ENCODE measurements around the gene ZNF488. TPM values are rescaled to one million over a fixed set of nuclear protein-coding genes. Genes with fewer than 3 reads are reported as not detected.

The ZNF488 gene
- total RNA-seq, 1 donor from 2014 or later = not detected

DNA sequence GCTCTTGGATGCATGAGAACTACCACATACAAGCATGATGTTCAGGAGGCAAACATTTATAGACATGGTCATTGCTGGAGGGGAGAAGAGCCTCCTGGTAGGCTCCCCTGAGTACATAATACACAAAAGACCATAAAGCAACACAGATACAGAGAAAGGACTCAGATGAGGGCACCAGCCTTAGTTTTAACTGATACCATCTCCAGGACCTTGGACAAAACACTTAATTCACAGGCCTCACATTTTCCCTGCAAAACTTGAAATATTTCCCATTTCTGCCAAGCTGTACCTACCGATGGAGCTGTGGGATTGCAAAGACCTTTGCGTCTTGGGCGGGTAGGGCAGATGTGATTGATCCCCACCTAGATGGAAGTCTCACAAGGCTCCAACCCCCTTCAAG is 16.7 kb upstream of the ZNF488 start:
- ChIA-PET POLR2A (no interaction called here), CTCF (no interaction called here)
- Mint-ChIP-seq H3K27me3 (peaks cover 25% of the 10 kb centered on the region), H3K27ac (no peak overlapping the region), H3K9me3 (no peaks in the 10 kb centered on the region), H3K4me3 (no peak overlapping the region), H3K36me3 (ENCODE audit: low read depth) (no peaks in the 10 kb centered on the region), H3K4me1 (no peaks in the 10 kb centered on the region)
- intact Hi-C loops (cut with micrococcal nuclease) = no loop called here
- ATAC-seq (ENCODE audit: low read depth) (no peak), DNase-seq (no peak)
- TF ChIP-seq, protein P1, sequence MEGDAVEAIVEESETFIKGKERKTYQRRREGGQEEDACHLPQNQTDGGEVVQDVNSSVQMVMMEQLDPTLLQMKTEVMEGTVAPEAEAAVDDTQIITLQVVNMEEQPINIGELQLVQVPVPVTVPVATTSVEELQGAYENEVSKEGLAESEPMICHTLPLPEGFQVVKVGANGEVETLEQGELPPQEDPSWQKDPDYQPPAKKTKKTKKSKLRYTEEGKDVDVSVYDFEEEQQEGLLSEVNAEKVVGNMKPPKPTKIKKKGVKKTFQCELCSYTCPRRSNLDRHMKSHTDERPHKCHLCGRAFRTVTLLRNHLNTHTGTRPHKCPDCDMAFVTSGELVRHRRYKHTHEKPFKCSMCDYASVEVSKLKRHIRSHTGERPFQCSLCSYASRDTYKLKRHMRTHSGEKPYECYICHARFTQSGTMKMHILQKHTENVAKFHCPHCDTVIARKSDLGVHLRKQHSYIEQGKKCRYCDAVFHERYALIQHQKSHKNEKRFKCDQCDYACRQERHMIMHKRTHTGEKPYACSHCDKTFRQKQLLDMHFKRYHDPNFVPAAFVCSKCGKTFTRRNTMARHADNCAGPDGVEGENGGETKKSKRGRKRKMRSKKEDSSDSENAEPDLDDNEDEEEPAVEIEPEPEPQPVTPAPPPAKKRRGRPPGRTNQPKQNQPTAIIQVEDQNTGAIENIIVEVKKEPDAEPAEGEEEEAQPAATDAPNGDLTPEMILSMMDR (IDR thresholded peaks at IDR 0.05) = no peak

DNA sequence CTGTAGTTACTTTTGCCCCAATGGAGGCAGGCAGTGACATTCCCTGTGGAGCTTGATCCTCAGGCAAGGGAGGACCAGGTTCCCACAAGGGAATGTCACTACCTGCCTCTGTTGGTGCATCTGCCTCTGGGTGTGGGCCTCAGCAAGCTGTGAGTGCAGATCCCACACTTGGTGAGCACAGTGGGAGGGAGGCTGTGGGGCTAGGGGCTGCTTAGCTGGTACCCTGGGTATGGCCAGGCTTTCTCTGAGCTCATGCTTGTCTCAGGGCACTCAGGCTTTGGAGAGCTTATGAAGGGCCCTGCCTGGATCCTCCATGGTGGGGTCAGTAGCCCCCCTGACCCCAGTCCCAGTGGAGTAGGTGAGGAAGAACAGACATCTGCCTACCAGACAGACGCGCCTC is 16.2 kb upstream of the ZNF488 start:
- ATAC-seq (ENCODE audit: low read depth) = no peak
- Mint-ChIP-seq H3K4me1 (no peaks in the 10 kb centered on the region), H3K27me3 (peaks cover 27% of the 10 kb centered on the region), H3K36me3 (ENCODE audit: low read depth) (no peaks in the 10 kb centered on the region), H3K9me3 (no peaks in the 10 kb centered on the region), H3K27ac (no peak overlapping the region), H3K4me3 (no peak overlapping the region)
- TF ChIP-seq, protein P1 (IDR thresholded peaks at IDR 0.05) = no peak
- CTCF ChIA-PET = no interaction called here
- no peak for DNase-seq
- POLR2A ChIA-PET = no interaction called here
- intact Hi-C loops (cut with micrococcal nuclease) = no loop called here

DNA sequence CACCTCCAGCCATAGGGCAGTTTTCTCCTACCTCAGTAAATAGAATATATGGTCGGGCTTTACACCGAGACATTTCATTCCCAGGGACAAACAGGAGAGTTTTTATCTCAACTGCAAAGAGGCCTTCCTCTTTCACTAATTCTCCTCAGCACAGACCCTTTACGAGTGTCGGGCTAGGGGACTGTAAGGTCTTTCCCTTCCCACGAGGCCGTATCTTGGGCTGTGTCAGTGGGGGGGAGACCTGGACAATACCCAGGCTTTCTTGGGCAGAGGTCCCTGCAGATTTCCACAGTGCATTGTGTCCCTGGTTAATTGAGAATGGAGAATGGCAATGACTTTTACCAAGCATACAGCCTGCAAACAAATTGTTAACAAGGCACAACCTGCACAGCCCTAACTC is 13.2 kb upstream of the ZNF488 start:
- intact Hi-C loops (cut with micrococcal nuclease) = no loop called here
- no peaks in the 10 kb centered on the region for H3K9me3 Mint-ChIP-seq
- DNase-seq = no peak
- CTCF ChIA-PET = no interaction called here
- no peaks in the 10 kb centered on the region for H3K4me1 Mint-ChIP-seq
- no peak overlapping the region for H3K27ac Mint-ChIP-seq
- no peaks in the 10 kb centered on the region for H3K36me3 Mint-ChIP-seq (ENCODE audit: low read depth)
- ATAC-seq (ENCODE audit: low read depth) = no peak
- peaks cover 41% of the 10 kb centered on the region for H3K27me3 Mint-ChIP-seq
- POLR2A ChIA-PET = no interaction called here
- H3K4me3 Mint-ChIP-seq = no peak overlapping the region
- TF ChIP-seq, protein P1 (IDR thresholded peaks at IDR 0.05) = no peak

DNA sequence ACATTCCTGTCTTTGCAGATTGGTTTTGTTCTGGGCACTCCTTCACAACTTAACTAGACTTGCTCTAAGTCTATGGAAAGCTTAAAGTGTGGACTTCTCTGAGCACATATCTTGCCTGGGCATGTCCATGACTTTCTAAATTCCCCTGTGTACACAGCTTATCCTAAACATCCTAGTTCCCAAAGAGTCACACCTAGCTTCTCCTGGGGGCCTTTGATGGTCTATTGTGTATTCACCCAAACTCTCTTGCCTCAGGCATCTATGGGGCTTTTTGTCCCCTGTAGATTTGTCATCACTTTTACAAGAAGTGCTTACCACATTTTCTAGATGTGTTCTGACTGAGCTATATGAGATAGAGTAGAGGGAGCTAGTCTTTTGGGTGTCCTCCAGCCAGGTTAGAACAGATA is 12.2 kb upstream of the ZNF488 start:
- H3K4me3 Mint-ChIP-seq = no peak overlapping the region
- peaks cover 39% of the 10 kb centered on the region for H3K27me3 Mint-ChIP-seq
- H3K27ac Mint-ChIP-seq = no peak overlapping the region
- H3K9me3 Mint-ChIP-seq = no peaks in the 10 kb centered on the region
- no peaks in the 10 kb centered on the region for H3K4me1 Mint-ChIP-seq
- no peak for ATAC-seq (ENCODE audit: low read depth)
- POLR2A ChIA-PET = no interaction called here
- H3K36me3 Mint-ChIP-seq (ENCODE audit: low read depth) = no peaks in the 10 kb centered on the region
- DNase-seq = no peak
- TF ChIP-seq, protein P1 (IDR thresholded peaks at IDR 0.05) = no peak
- CTCF ChIA-PET = no interaction called here
- intact Hi-C loops (cut with micrococcal nuclease) = no loop called here

DNA sequence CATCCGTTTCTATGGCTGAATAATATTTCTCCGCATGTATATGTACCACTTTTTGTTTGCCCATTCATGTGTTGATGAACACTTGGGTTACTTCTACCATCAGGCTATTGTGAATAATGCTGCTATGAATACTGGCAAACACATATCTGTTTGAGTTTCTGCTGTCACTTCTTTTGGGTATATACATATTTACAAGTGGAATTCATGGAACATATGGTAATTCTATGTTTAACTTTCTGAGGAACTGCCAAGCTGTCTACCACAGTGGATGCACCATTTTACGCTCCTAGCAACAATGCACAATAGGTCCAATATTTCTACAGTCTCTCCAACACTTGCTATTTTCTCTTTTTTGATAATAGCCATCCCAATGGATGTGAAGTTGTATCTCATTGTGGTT is 5.5 kb upstream of the ZNF488 start:
- peaks cover 29% of the 10 kb centered on the region for H3K27me3 Mint-ChIP-seq
- no peak for ATAC-seq (ENCODE audit: low read depth)
- TF ChIP-seq, protein P1 (IDR thresholded peaks at IDR 0.05) = no peak
- H3K27ac Mint-ChIP-seq = no peak overlapping the region
- no peaks in the 10 kb centered on the region for H3K36me3 Mint-ChIP-seq (ENCODE audit: low read depth)
- ChIA-PET POLR2A (no interaction called here), CTCF (no interaction called here)
- no peak overlapping the region for H3K4me3 Mint-ChIP-seq
- H3K4me1 Mint-ChIP-seq = peaks cover 4% of the 10 kb centered on the region
- H3K9me3 Mint-ChIP-seq = peaks cover 12% of the 10 kb centered on the region
- no peak for DNase-seq
- intact Hi-C loops (cut with micrococcal nuclease) = loop anchor here (10.0 kb wide), 1 partner anchor 915 kb away; the partner anchor contains the start of gene MAPK8
